ENCODE results near the gene ARID3B. TPM values are rescaled to one million over a fixed set of nuclear protein-coding genes. Genes with fewer than 3 reads are reported as not detected.

Gene ARID3B
- polyA plus RNA-seq, 2 of the 4 experiments (the other 2 are of a cell fraction) = 2.3 TPM

DNA sequence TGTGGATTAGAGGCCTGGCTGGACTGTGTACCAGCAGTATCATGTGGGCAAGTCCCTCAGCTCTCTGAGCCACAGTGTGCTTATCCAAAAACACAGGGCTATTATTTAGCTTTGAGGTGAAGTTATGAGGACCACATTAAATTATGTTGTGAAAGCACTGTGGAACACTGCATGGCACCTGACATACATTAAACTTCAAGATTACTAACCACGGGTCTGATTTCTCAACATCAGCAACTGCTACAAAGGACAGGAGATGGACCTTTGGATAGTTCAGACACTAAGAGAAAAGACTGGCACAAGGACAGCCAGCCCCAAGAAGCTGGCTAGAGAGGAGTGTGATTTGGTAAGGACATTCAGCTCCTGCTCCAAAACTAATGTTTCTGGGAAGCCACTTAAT lies 96.0 kb downstream of the ARID3B start (continued):
- TF ChIP-seq ESRRA (IDR thresholded peaks at IDR 0.05; ENCODE audit: borderline replicate concordance, low read length) = no peak
- TF ChIP-seq FOSL2 (IDR thresholded peaks at IDR 0.05) = no peak
- TF ChIP-seq FOSL2 (CRISPR knock-in tag; IDR thresholded peaks at IDR 0.05) = no peak
- TF ChIP-seq ZC3H11A (IDR thresholded peaks at IDR 0.05) = no peak
- no peak for TF ChIP-seq FOSB (CRISPR knock-in tag; IDR thresholded peaks at IDR 0.05)
- TF ChIP-seq, protein P1, sequence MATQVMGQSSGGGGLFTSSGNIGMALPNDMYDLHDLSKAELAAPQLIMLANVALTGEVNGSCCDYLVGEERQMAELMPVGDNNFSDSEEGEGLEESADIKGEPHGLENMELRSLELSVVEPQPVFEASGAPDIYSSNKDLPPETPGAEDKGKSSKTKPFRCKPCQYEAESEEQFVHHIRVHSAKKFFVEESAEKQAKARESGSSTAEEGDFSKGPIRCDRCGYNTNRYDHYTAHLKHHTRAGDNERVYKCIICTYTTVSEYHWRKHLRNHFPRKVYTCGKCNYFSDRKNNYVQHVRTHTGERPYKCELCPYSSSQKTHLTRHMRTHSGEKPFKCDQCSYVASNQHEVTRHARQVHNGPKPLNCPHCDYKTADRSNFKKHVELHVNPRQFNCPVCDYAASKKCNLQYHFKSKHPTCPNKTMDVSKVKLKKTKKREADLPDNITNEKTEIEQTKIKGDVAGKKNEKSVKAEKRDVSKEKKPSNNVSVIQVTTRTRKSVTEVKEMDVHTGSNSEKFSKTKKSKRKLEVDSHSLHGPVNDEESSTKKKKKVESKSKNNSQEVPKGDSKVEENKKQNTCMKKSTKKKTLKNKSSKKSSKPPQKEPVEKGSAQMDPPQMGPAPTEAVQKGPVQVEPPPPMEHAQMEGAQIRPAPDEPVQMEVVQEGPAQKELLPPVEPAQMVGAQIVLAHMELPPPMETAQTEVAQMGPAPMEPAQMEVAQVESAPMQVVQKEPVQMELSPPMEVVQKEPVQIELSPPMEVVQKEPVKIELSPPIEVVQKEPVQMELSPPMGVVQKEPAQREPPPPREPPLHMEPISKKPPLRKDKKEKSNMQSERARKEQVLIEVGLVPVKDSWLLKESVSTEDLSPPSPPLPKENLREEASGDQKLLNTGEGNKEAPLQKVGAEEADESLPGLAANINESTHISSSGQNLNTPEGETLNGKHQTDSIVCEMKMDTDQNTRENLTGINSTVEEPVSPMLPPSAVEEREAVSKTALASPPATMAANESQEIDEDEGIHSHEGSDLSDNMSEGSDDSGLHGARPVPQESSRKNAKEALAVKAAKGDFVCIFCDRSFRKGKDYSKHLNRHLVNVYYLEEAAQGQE (IDR thresholded peaks at IDR 0.05) = no peak
- no peak for TF ChIP-seq EHF (CRISPR knock-in tag; IDR thresholded peaks at IDR 0.05)
- TF ChIP-seq, protein P2, sequence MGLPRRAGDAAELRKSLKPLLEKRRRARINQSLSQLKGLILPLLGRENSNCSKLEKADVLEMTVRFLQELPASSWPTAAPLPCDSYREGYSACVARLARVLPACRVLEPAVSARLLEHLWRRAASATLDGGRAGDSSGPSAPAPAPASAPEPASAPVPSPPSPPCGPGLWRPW (IDR thresholded peaks at IDR 0.05) = no peak

DNA sequence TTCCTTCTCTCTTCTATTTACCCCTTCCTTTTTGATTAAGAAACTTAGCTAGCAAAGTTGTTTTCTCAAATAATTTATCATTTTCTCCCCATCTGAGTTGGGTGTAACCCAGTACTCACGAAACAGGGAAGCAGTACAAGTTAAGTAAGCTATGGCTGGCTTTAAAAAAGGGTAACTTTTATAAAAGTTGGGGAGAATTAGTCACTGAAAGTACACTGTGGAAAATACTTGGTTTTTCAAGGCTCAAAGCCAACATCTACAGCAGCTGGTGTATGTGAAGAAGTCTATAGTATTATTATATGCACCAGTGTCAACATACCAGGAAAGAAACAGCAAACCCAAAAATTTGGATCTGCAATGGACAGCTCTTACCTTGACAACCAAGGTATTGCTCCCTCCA lies 100.1 kb downstream of the ARID3B start:
- 0 out of 3 replicates have a peak, but pooled peaks cover 6% of the 10 kb centered on the region for H3K4me1 ChIP-seq

More for the DNA sequence above, 100.1 kb downstream of the ARID3B start:
- DNase-seq (ENCODE audit: low read depth in 1 of 2, low spot score in 1 of 2) (no peak), ATAC-seq (no peak), FAIRE-seq (no peak)
- WGBS (ENCODE audit: missing lambda C conversion rate) = 93% methylated on average over 1 of the region's 1 CpG
- ChIA-PET POLR2A (no interaction called here), CTCF (interaction anchor here (0.8 to 23.2 kb wide), 8 partner anchors 9 to 309 kb away, joined by 3 to 701 read pairs (median 4); no protein-coding TSS in a partner anchor)
- no peak overlapping the region for H3K4me2 ChIP-seq
- H3K9me3 ChIP-seq = no peaks in the 10 kb centered on the region
- H3K4me3 ChIP-seq = no peak overlapping the region
- H3K27ac ChIP-seq = no peak overlapping the region
- TF ChIP-seq CHD2 (IDR thresholded peaks at IDR 0.05; ENCODE audit: low read length, partially characterized antibody) (no peak), PHF8 (IDR thresholded peaks at IDR 0.05; ENCODE audit: borderline replicate concordance, low read depth) (no peak), ZC3H11A (IDR thresholded peaks at IDR 0.05) (no peak), TFCP2L1 (CRISPR knock-in tag; IDR thresholded peaks at IDR 0.05) (no peak), HOXA7 (CRISPR knock-in tag; IDR thresholded peaks at IDR 0.05) (no peak), CEBPB (IDR thresholded peaks at IDR 0.05) (no peak), BHLHE40 (IDR thresholded peaks at IDR 0.05; ENCODE audit: low read depth, low read length) (no peak), HOXB13 (CRISPR knock-in tag; IDR thresholded peaks at IDR 0.05; ENCODE audit: low read depth) (no peak), FOSB (CRISPR knock-in tag; IDR thresholded peaks at IDR 0.05) (no peak), MAFK (IDR thresholded peaks at IDR 0.05; ENCODE audit: partially characterized antibody) (no peak), HOXB5 (CRISPR knock-in tag; IDR thresholded peaks at IDR 0.05) (no peak), SREBF2 (IDR thresholded peaks at IDR 0.05) (no peak), ZNF302 (CRISPR knock-in tag; IDR thresholded peaks at IDR 0.05) (no peak)
- TF ChIP-seq, protein P1 (IDR thresholded peaks at IDR 0.05) = no peak
- TF ChIP-seq, protein P3, sequence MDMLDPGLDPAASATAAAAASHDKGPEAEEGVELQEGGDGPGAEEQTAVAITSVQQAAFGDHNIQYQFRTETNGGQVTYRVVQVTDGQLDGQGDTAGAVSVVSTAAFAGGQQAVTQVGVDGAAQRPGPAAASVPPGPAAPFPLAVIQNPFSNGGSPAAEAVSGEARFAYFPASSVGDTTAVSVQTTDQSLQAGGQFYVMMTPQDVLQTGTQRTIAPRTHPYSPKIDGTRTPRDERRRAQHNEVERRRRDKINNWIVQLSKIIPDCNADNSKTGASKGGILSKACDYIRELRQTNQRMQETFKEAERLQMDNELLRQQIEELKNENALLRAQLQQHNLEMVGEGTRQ (IDR thresholded peaks at IDR 0.05) = no peak
- TF ChIP-seq, protein P4, sequence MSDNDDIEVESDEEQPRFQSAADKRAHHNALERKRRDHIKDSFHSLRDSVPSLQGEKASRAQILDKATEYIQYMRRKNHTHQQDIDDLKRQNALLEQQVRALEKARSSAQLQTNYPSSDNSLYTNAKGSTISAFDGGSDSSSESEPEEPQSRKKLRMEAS (IDR thresholded peaks at IDR 0.05) = no peak
- TF ChIP-seq, protein P5, sequence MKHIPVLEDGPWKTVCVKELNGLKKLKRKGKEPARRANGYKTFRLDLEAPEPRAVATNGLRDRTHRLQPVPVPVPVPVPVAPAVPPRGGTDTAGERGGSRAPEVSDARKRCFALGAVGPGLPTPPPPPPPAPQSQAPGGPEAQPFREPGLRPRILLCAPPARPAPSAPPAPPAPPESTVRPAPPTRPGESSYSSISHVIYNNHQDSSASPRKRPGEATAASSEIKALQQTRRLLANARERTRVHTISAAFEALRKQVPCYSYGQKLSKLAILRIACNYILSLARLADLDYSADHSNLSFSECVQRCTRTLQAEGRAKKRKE (CRISPR knock-in tag; IDR thresholded peaks at IDR 0.05; ENCODE audit: low read depth) = no peak
- TF ChIP-seq, protein P6, sequence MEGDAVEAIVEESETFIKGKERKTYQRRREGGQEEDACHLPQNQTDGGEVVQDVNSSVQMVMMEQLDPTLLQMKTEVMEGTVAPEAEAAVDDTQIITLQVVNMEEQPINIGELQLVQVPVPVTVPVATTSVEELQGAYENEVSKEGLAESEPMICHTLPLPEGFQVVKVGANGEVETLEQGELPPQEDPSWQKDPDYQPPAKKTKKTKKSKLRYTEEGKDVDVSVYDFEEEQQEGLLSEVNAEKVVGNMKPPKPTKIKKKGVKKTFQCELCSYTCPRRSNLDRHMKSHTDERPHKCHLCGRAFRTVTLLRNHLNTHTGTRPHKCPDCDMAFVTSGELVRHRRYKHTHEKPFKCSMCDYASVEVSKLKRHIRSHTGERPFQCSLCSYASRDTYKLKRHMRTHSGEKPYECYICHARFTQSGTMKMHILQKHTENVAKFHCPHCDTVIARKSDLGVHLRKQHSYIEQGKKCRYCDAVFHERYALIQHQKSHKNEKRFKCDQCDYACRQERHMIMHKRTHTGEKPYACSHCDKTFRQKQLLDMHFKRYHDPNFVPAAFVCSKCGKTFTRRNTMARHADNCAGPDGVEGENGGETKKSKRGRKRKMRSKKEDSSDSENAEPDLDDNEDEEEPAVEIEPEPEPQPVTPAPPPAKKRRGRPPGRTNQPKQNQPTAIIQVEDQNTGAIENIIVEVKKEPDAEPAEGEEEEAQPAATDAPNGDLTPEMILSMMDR (IDR thresholded peaks at IDR 0.05) = no peak

Measured in A549 (cell line).